Parathyroid adenoma (tissue), 2 donors: ENCODE measurements around the gene VPS72.

Source experiments
- H2AFZ ChIP-seq: fragments of 300-600 bp; sonication (generic); one replicate; pipeline ENCODE4 v1.7.0; 2017; ENCODE audit warnings: antibody characterized with exemption, mild to moderate bottlenecking
- H3K27ac ChIP-seq: fragments of 300-600 bp; sonication (generic); one replicate; pipeline ENCODE4 v1.7.0; 2017
- H3K27me3 ChIP-seq: fragments of 300-600 bp; sonication (generic); one replicate; pipeline ENCODE4 v1.7.0; 2017; ENCODE audit warnings: low read length; ENCODE audit not compliant: control insufficient read depth, insufficient read depth
- H3K36me3 ChIP-seq: fragments of 300-600 bp; sonication (generic); one replicate; pipeline ENCODE4 v1.7.0; 2017; ENCODE audit warnings: low read length; ENCODE audit not compliant: control insufficient read depth, insufficient read depth
- H3K4me1 ChIP-seq: fragments of 300-600 bp; sonication (generic); one replicate; pipeline ENCODE4 v1.7.0; 2017; ENCODE audit warnings: control low read depth
- H3K4me2 ChIP-seq: fragments of 300-600 bp; sonication (generic); one replicate; pipeline ENCODE4 v1.7.0; 2017; ENCODE audit warnings: low read length
- H3K4me3 ChIP-seq: fragments of 300-600 bp; sonication (generic); one replicate; pipeline ENCODE4 v1.7.0; 2017; ENCODE audit warnings: low read depth, low read length
- H3K79me2 ChIP-seq: fragments of 300-600 bp; sonication (generic); one replicate; pipeline ENCODE4 v1.7.0; 2017; ENCODE audit warnings: control low read depth
- H3K9ac ChIP-seq: fragments of 300-600 bp; sonication (generic); one replicate; pipeline ENCODE4 v1.7.0; 2017; ENCODE audit warnings: mild to moderate bottlenecking
- H3K9me3 ChIP-seq: fragments of 300-600 bp; sonication (generic); one replicate; pipeline ENCODE4 v1.7.0; 2017; ENCODE audit warnings: low read length; ENCODE audit not compliant: control insufficient read depth
- CTCF ChIP-seq: fragments of 300-600 bp; sonication (generic); IDR thresholded peaks from one replicate; pipeline ENCODE4 v1.7.0; 2017; ENCODE audit warnings: antibody characterized with exemption, mild to moderate bottlenecking
- donor health status: primary hyperparathyroidism.

VPS72 gene

GRCh38 chr1:151187205-151187604 lies 2.8 kb downstream of the VPS72 start:
- H3K4me2 ChIP-seq: no peak overlapping the region
- H3K79me2 ChIP-seq: no peaks in the 10 kb centered on the region
- no peaks in the 10 kb centered on the region for H3K4me1 ChIP-seq
- H3K27me3 ChIP-seq: no peaks in the 10 kb centered on the region
- no peak for TF ChIP-seq CTCF
- H3K4me3 ChIP-seq: no peak overlapping the region
- no peaks in the 10 kb centered on the region for H3K9me3 ChIP-seq
- no peaks in the 10 kb centered on the region for H3K36me3 ChIP-seq
- no peak overlapping the region for H2AFZ ChIP-seq
- H3K9ac ChIP-seq: no peak overlapping the region
- H3K27ac ChIP-seq: no peak overlapping the region

- H3K4me1 ChIP-seq: no peaks in the 10 kb centered on the region
- TF ChIP-seq CTCF: no peak
- no peak overlapping the region for H3K4me3 ChIP-seq
- H2AFZ ChIP-seq: no peak overlapping the region
- no peaks in the 10 kb centered on the region for H3K36me3 ChIP-seq
- H3K9ac ChIP-seq: no peak overlapping the region
- no peak overlapping the region for H3K27ac ChIP-seq
- H3K79me2 ChIP-seq: no peaks in the 10 kb centered on the region
- H3K4me2 ChIP-seq: no peak overlapping the region
- H3K27me3 ChIP-seq: no peaks in the 10 kb centered on the region
- no peaks in the 10 kb centered on the region for H3K9me3 ChIP-seq
Measured at GRCh38 chr1:151184211-151184610, 5.8 kb downstream of the VPS72 start.

DNA sequence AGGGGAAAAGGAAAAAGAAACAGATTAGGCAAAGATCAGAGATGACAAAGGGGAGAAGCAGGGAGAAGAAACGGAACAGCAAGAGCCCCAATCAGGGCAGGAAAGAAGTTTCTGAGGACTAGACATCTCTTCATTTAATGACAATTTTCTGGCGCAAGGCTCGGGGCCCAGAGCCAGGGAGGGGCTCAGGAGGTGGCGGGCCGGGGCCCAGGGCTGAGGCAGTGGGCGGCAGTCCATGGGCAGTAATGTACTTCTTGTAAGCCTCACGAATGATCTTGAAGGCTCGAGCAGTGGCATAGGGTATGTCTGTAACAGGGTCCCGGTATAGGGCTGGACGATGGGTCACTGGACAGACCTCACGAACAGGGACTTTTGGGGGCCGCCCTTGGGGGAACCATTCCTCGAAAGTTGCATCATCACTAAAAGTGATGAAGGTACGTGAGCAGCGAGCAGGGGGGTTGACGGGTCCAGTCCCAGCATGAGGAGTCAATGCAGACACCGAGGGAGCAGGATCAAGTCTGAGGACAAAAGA lies 13.4 kb downstream of the VPS72 start:
- Histone ChIP-seq H3K9me3 (no peaks in the 10 kb centered on the region), H3K27ac (no peak overlapping the region)

DNA sequence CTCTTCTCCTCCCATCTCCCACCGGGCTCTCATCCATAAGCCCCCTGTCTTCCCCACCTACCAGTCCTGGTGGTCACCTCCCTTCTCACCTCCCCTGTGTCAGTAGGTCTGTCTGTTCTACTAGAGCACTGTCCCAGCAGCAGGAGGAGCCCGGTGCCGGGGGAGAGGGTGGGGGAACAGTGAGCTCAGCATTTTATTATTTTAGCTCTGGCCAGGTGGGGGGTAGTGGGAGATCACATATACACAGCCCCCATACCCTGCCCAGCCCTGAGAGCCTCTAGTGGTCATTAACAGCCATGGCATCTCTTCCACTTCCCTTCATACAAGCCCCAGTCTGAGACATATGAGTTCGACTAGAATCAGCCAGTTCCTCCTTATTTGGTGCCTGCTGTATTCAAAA lies 14.1 kb downstream of the VPS72 start, which contains the start of gene TMOD4:
TMOD4 (minus strand) TSS at position 119 of the 400 bp plus-strand sequence. CDS start 1,106 bp downstream, outside the sequence.
- Histone ChIP-seq H2AFZ (no peak within 1 kb of the TSS), H3K4me2 (no peak within 1 kb of the TSS), H3K9me3 (no peaks in the 10 kb centered on the region), H3K79me2 (no peaks in the 10 kb centered on the region), H3K36me3 (no peaks in the 10 kb centered on the region), H3K4me3 (no peak within 1 kb of the TSS), H3K27ac (no peak within 1 kb of the TSS), H3K9ac (no peak within 1 kb of the TSS), H3K27me3 (no peaks in the 10 kb centered on the region), H3K4me1 (no peaks in the 10 kb centered on the region)
- TF ChIP-seq CTCF: no peak

More for the DNA sequence above, 13.4 kb downstream of the VPS72 start:
- no peaks in the 10 kb centered on the region for H3K4me1 ChIP-seq
- no peaks in the 10 kb centered on the region for H3K27me3 ChIP-seq
- H3K36me3 ChIP-seq: no peaks in the 10 kb centered on the region
- H2AFZ ChIP-seq: no peak overlapping the region
- no peak overlapping the region for H3K9ac ChIP-seq
- H3K79me2 ChIP-seq: no peaks in the 10 kb centered on the region
- TF ChIP-seq CTCF: no peak
- no peak overlapping the region for H3K4me2 ChIP-seq
- no peak overlapping the region for H3K4me3 ChIP-seq

GRCh38 chr1:151175041-151175741 lies 14.8 kb downstream of the VPS72 start:
- H3K79me2 ChIP-seq: no peaks in the 10 kb centered on the region
- no peak overlapping the region for H2AFZ ChIP-seq
- H3K27me3 ChIP-seq: no peaks in the 10 kb centered on the region
- no peaks in the 10 kb centered on the region for H3K36me3 ChIP-seq
- H3K9ac ChIP-seq: no peak overlapping the region
- H3K9me3 ChIP-seq: no peaks in the 10 kb centered on the region
- no peaks in the 10 kb centered on the region for H3K4me1 ChIP-seq
- H3K4me2 ChIP-seq: no peak overlapping the region
- H3K27ac ChIP-seq: no peak overlapping the region
- no peak overlapping the region for H3K4me3 ChIP-seq
- TF ChIP-seq CTCF: no peak
